K562 (cell line): ENCODE measurements around the gene ALK. TPM values are rescaled to one million over a fixed set of nuclear protein-coding genes. Genes with fewer than 3 reads are reported as not detected.

Source experiments
- ATAC-seq: fragments of 200-7000 bp; cut with Tn5 transposase; 3 replicates; pipeline ENCODE4 v1.9.1; 2020; ENCODE audit warnings: moderate library complexity
- BruUV-seq: library from RNA; stranded (reverse); fragments of 400-500 nt; replicated peaks from 2 replicates; lab custom pipeline; 2021; lab: Mats Ljungman, UMichigan
- CTCF ChIA-PET: fragments of 300-600 bp; formaldehyde crosslinking; extraction: SDS; loops from one replicate; lab custom pipeline; 2021; ENCODE audit warnings: low intra/inter-chr PET ratio; lab: Yijun Ruan, JAX
- POLR2A ChIA-PET: fragments of 300-600, 350-650 bp; sonication (Branson Sonifier 250); formaldehyde crosslinking; extraction: SDS; loops from one replicate; lab custom pipeline; 2021; ENCODE audit warnings: antibody characterized with exemption, inconsistent platforms; lab: Yijun Ruan, JAX
- DNase-seq, 4 experiments: peaks; one replicate each; pipeline versions ENCODE4 v3.0.0 to v3.0.0-alpha.2; 2011 to 2018; ENCODE audit warnings: low spot score in 3 of 4, mixed read lengths in 3 of 4; ENCODE audit errors: extremely low read depth in 1 of 4
- FAIRE-seq: peaks from 2 replicates; lab custom pipeline; 2011; peaks lifted over from hg19 to GRCh38; lab: Jason Lieb, UNC
- H2AFZ ChIP-seq: 2 replicates; pipeline ENCODE4 v1.6.0; 2011; ENCODE audit warnings: low read depth, low read length, control low read depth, inconsistent platforms
- H3K27ac ChIP-seq: fragments of 200-600 bp; 3 replicates; pipeline ENCODE4 v1.8.0; 2011; ENCODE audit warnings: low read depth, mild to moderate bottlenecking, control low read depth, inconsistent platforms, low read length, moderate library complexity, mixed read lengths; ENCODE audit errors: extremely low read depth
- H3K27me3 ChIP-seq, 2 experiments: fragments of 300-600 bp in 1 of 2; 2 replicates in 1 of 2; 3 replicates in 1 of 2; pipeline versions ENCODE4 v1.6.0 to v1.8.0; 2011; ENCODE audit warnings: inconsistent platforms in 2 of 2, low read length in 2 of 2, mild to moderate bottlenecking in 1 of 2, mixed read lengths in 1 of 2, moderate library complexity in 1 of 2; ENCODE audit not compliant: control insufficient read depth in 2 of 2, insufficient read depth in 2 of 2
- H3K36me3 ChIP-seq: fragments of 300-600 bp; 3 replicates; pipeline ENCODE4 v1.8.0; 2011; ENCODE audit warnings: mild to moderate bottlenecking, low read length, inconsistent platforms; ENCODE audit not compliant: control insufficient read depth, insufficient read depth
- H3K4me1 ChIP-seq, 2 experiments: fragments of 200-600 bp in 1 of 2; replicated peaks in 1 of 2; 2 replicates in 1 of 2; 3 replicates in 1 of 2; pipeline versions ENCODE4 v1.5.1 to v1.8.0; 2011; ENCODE audit warnings: inconsistent platforms in 2 of 2, low read length in 2 of 2, mild to moderate bottlenecking in 1 of 2, mixed read lengths in 1 of 2, moderate library complexity in 1 of 2; ENCODE audit not compliant: control insufficient read depth in 2 of 2, insufficient read depth in 2 of 2
- H3K4me2 ChIP-seq: 2 replicates; pipeline ENCODE4 v1.6.1; 2011; ENCODE audit warnings: low read length, control low read depth, inconsistent platforms, mixed read lengths; ENCODE audit not compliant: insufficient read depth
- H3K4me3 ChIP-seq: fragments of 200-600 bp; sonication (generic), shearing (Covaris generic); 2 replicates; pipeline ENCODE4 v1.5.1; 2016; ENCODE audit warnings: control low read depth, inconsistent platforms
- H3K79me2 ChIP-seq: fragments of 200-600 bp; 3 replicates; pipeline ENCODE4 v1.8.0; 2011; ENCODE audit warnings: low read length, inconsistent platforms; ENCODE audit not compliant: control insufficient read depth, insufficient read depth
- H3K9ac ChIP-seq, 2 experiments: 2 replicates each; pipeline versions ENCODE4 v1.6.0 to v1.6.1; 2011; ENCODE audit warnings: low read depth in 2 of 2, low read length in 2 of 2, control low read depth in 1 of 2, inconsistent platforms in 1 of 2, mild to moderate bottlenecking in 1 of 2, mixed read lengths in 1 of 2; ENCODE audit not compliant: insufficient read depth in 1 of 2
- H3K9me1 ChIP-seq: one replicate; pipeline ENCODE4 v1.6.0; 2011; ENCODE audit warnings: inconsistent platforms, mild to moderate bottlenecking, low read length, moderate library complexity; ENCODE audit not compliant: control insufficient read depth, insufficient read depth
- H3K9me3 ChIP-seq: replicated peaks from 2 replicates; pipeline ENCODE4 v1.5.1; 2011; ENCODE audit warnings: low read depth, low read length, inconsistent platforms; ENCODE audit not compliant: control insufficient read depth, insufficient read depth
- H4K20me1 ChIP-seq: replicated peaks from 2 replicates; pipeline ENCODE4 v1.6.1; 2011; ENCODE audit warnings: low read length, inconsistent platforms, mixed read lengths; ENCODE audit not compliant: control insufficient read depth, insufficient read depth
- CTCFL ChIP-seq: IDR thresholded peaks from 2 replicates; pipeline ENCODE4 v1.6.1; 2011; ENCODE audit warnings: borderline replicate concordance, low read depth, mild to moderate bottlenecking, moderate library complexity, low read length; ENCODE audit not compliant: insufficient read depth, poor library complexity, severe bottlenecking
- ETV1 ChIP-seq: fragments of 450-650 bp; conservative IDR thresholded peaks from 2 replicates; pipeline ENCODE4 v1.6.1; 2016; ENCODE audit warnings: missing genetic modification characterization, control low read depth, low read depth, missing compliant biosample characterization
- FOXM1 ChIP-seq, 2 experiments: fragments of 450-650 bp in 1 of 2; sonication (generic) in 1 of 2; formaldehyde crosslinking in 1 of 2; IDR thresholded peaks; 2 replicates each; pipeline versions ENCODE4 v1.6.1 to v1.9.0; 2017 to 2022; ENCODE audit warnings: low read depth in 2 of 2, mild to moderate bottlenecking in 2 of 2, missing genetic modification reagents in 1 of 2, moderate library complexity in 1 of 2
- GABPB1 ChIP-seq: sonication (generic); formaldehyde crosslinking; IDR thresholded peaks from 2 replicates; pipeline ENCODE4 v1.8.0; 2022; ENCODE audit warnings: mild to moderate bottlenecking, missing genetic modification reagents
- HDAC3 ChIP-seq: fragments of 450-650 bp; IDR thresholded peaks from 2 replicates; pipeline ENCODE4 v1.6.1; 2018; ENCODE audit warnings: borderline replicate concordance, mild to moderate bottlenecking, moderate library complexity; ENCODE audit not compliant: partially characterized antibody
- NFIC ChIP-seq: fragments of 450-650 bp; IDR thresholded peaks from 2 replicates; pipeline ENCODE4 v1.6.1; 2017; ENCODE audit warnings: mild to moderate bottlenecking, inconsistent platforms
- NFYB ChIP-seq: IDR thresholded peaks from 2 replicates; pipeline ENCODE4 v1.6.1; 2011; ENCODE audit warnings: mild to moderate bottlenecking, moderate library complexity; ENCODE audit not compliant: insufficient read length; ENCODE audit errors: extremely low read depth
- PCBP2 ChIP-seq: fragments of 200-400 bp; formaldehyde crosslinking; IDR thresholded peaks from 2 replicates; pipeline ENCODE4 v1.6.1; 2018; ENCODE audit warnings: low read length, low read depth, mild to moderate bottlenecking, moderate library complexity; ENCODE audit not compliant: poor library complexity, severe bottlenecking
- POLR2A ChIP-seq: fragments of 450-650 bp; conservative IDR thresholded peaks from 2 replicates; pipeline ENCODE4 v1.6.1; 2016
- SRSF1 ChIP-seq: fragments of 200-400 bp; formaldehyde crosslinking; IDR thresholded peaks from 2 replicates; pipeline ENCODE4 v1.6.1; 2017; ENCODE audit warnings: mild to moderate bottlenecking, low read depth, low read length, moderate library complexity
- STAT5A ChIP-seq: IDR thresholded peaks from 2 replicates; pipeline ENCODE4 v1.6.1; 2012; ENCODE audit warnings: low read length, inconsistent platforms, borderline replicate concordance
- TBL1XR1 ChIP-seq, 2 experiments: IDR thresholded peaks; 2 replicates each; pipeline ENCODE4 v1.6.1; 2012; ENCODE audit warnings: improper control_type of control experiment in 2 of 2, low read length in 2 of 2, mild to moderate bottlenecking in 1 of 2
- ZHX1 ChIP-seq: fragments of 150-350 bp; conservative IDR thresholded peaks from 2 replicates; pipeline ENCODE4 v1.6.1; 2014; ENCODE audit warnings: low read length
- ZNF668 ChIP-seq: fragments of 250-450 bp; sonication (Bioruptor Pico); IDR thresholded peaks from 2 replicates; pipeline ENCODE4 v1.8.0; 2022; ENCODE audit warnings: mild to moderate bottlenecking, inconsistent platforms
- ZNF76 ChIP-seq: fragments of 250-450 bp; sonication (Bioruptor Pico); IDR thresholded peaks from 2 replicates; pipeline ENCODE4 v1.4.0; 2020; ENCODE audit warnings: mild to moderate bottlenecking, moderate library complexity, borderline replicate concordance
- WGBS: fragments of 100-300 bp; shearing (Covaris generic); methylation state at CpG from one replicate; pipeline ENCODE4 v1.1.6; 2016; ENCODE audit warnings: low coverage, mixed read lengths; ENCODE audit not compliant: insufficient coverage; ENCODE audit errors: missing lambda C conversion rate; 5-methylcytosine and 5-hydroxymethylcytosine counted together
- in situ Hi-C: fragments of 300-500 bp; cut with MboI; formaldehyde crosslinking; loops from 4 replicates; pipeline ENCODE4 v1.15.0; 2018; ENCODE audit warnings: inconsistent platforms, mixed read lengths
- intact Hi-C: fragments of 100-400 bp; cut with micrococcal nuclease; formaldehyde crosslinking; loops from 2 replicates; pipeline ENCODE4 v1.14.2; 2022
- polyA plus RNA-seq, 8 experiments: library from polyadenylated mRNA; depleted of rRNA in 4 of 8; stranded (reverse) in 5 of 8; unstranded in 3 of 8; fragments of >200 nt; fragmentation: Nextera tagmentation in 2 of 8; fragmentation: Illumina TruSeq in 1 of 8; extraction: Ambion mirVana in 2 of 8; extraction: Trizol in 1 of 8; gene quantifications; 2 replicates each; pipeline versions ENCODE4 v1.2.1 to v1.2.3, GENCODE V29; 2011 to 2014; ENCODE audit warnings: inconsistent platforms in 1 of 8, missing spikeins in 1 of 8
- total RNA-seq, 7 experiments: library from RNA; depleted of rRNA in 6 of 7; stranded (reverse); fragments of >200 nt in 6 of 7; fragmentation: Illumina TruSeq in 2 of 7; extraction: Trizol in 2 of 7; gene quantifications; 2 replicates each; pipeline versions ENCODE4 v1.2.1 to v1.2.3, GENCODE V29; 2011 to 2021; ENCODE audit warnings: low replicate concordance in 1 of 7

The ALK gene
- total and polyA plus RNA-seq, 9 of the 15 experiments (the other 6 are each of a cell fraction or from before 2014, with no cell fraction given) = not detected

GRCh38 chr2:29848566-29849310 is 72.6 kb downstream of the ALK start:
- H3K27ac ChIP-seq = no peak overlapping the region
- POLR2A ChIA-PET = no interaction called here
- intact Hi-C loops = no loop called here
- H3K9ac ChIP-seq = no peak overlapping the region
- no peak for TF ChIP-seq ETV1 (tag)
- TF ChIP-seq FOXM1 (IDR thresholded peaks at IDR 0.05; ENCODE audit: low read depth) = no peak
- no peak for TF ChIP-seq FOXM1 (CRISPR knock-in tag; IDR thresholded peaks at IDR 0.05; ENCODE audit: low read depth)
- TF ChIP-seq PCBP2 = no peak
- no peak for TF ChIP-seq HDAC3
- TF ChIP-seq POLR2A = no peak
- TF ChIP-seq ZNF668 = no peak
- no peak for TF ChIP-seq NFIC
- no peak for TF ChIP-seq STAT5A
- TF ChIP-seq ZHX1 = no peak
- TF ChIP-seq TBL1XR1 (IDR thresholded peaks at IDR 0.05; ENCODE audit: low read length in 2 of 2) = no peak
- TF ChIP-seq ZNF76 (CRISPR knock-in tag) = no peak
- TF ChIP-seq SRSF1 = no peak
- TF ChIP-seq GABPB1 (CRISPR knock-in tag) = no peak
- no peak for TF ChIP-seq CTCFL
- TF ChIP-seq NFYB = no peak
- TF ChIP-seq, all 486 proteins: peak for 0
- ATAC-seq (no peak), FAIRE-seq (no peak), DNase-seq (no peak)
- Histone ChIP-seq H3K9me3 (no peaks in the 10 kb centered on the region), H3K4me2 (no peak overlapping the region), H3K9me1 (no peaks in the 10 kb centered on the region), H3K36me3 (no peaks in the 10 kb centered on the region), H3K79me2 (no peaks in the 10 kb centered on the region), H4K20me1 (no peaks in the 10 kb centered on the region), H3K4me3 (no peak overlapping the region), H2AFZ (no peak overlapping the region), H3K4me1 (no peaks in the 10 kb centered on the region), H3K27me3 (no peaks in the 10 kb centered on the region; a peak in 1 of 5 replicates)
- 0% methylated on average over 12 of the region's 12 CpGs for WGBS
- no TSS peak for BruUV-seq
- in situ Hi-C loops = no loop called here
- CTCF ChIA-PET = no interaction called here
